Activated T-cell treated with anti-CD3 and anti-CD28 coated beads for 48 hours (primary cell): Measurements from ENCODE around the gene LBR.
A peak's percentile ranks its signal among the peaks of the same experiment; 100 is the strongest.
"Not testable (repeated sequence)": the region's sequence is repeated elsewhere in the genome, so short reads cannot be mapped to it uniquely, and the experiment has no call there.

ENCODE experiments used
- DNase-seq: peaks from one replicate; pipeline ENCODE4 v3.0.0-alpha.2; 2020; ENCODE audit warnings: low read depth

Gene LBR

GRCh38 chr1:225427235-225428067 lies at the start of gene LBR:
Gene LBR (minus strand): TSS chr1:225428038. CDS start chr1:225424075, 3,963 bp downstream.
- peak; percentile 27 for DNase-seq

GRCh38 chr1:225477296-225477911 lies 49.6 kb upstream of the LBR start:
- no peak for DNase-seq

GRCh38 chr1:225476538-225476988 lies 48.7 kb upstream of the LBR start:
- DNase-seq, result no peak

GRCh38 chr1:225476100-225476511 lies 48.3 kb upstream of the LBR start:
- DNase-seq, result no peak

GRCh38 chr1:225474986-225475820 lies 47.4 kb upstream of the LBR start:
- DNase-seq, result peak; percentile 75

GRCh38 chr1:225474439-225474985 lies 46.7 kb upstream of the LBR start:
- DNase-seq, result no peak

- DNase-seq, result not testable (repeated sequence)
These were observed 46.0 kb upstream of the LBR start for GRCh38 chr1:225473676-225474438.

- DNase-seq, result not testable (repeated sequence)
These were observed 45.4 kb upstream of the LBR start for GRCh38 chr1:225473266-225473665.

- no peak for DNase-seq
These were observed 43.8 kb upstream of the LBR start for GRCh38 chr1:225471453-225472301.

- no peak for DNase-seq
These were observed 43.2 kb upstream of the LBR start for GRCh38 chr1:225471109-225471452.

GRCh38 chr1:225470211-225471108 lies 42.6 kb upstream of the LBR start:
- no peak for DNase-seq

GRCh38 chr1:225469051-225469450 lies 41.2 kb upstream of the LBR start:
- DNase-seq, result no peak

- DNase-seq, result no peak
These were observed 40.6 kb upstream of the LBR start for GRCh38 chr1:225468270-225469020.

GRCh38 chr1:225467193-225468020 lies 39.6 kb upstream of the LBR start:
- peak; percentile 71 for DNase-seq

- no peak for DNase-seq
These were observed 39.0 kb upstream of the LBR start for GRCh38 chr1:225466848-225467192.

- no peak for DNase-seq
These were observed 38.1 kb upstream of the LBR start for GRCh38 chr1:225465793-225466517.
